ENCODE measurements around the gene NR1D2. TPM values are rescaled to one million over a fixed set of nuclear protein-coding genes. Genes with fewer than 3 reads are reported as not detected.
"Not testable (repeated sequence)": the region's sequence is repeated elsewhere in the genome, so short reads cannot be mapped to it uniquely, and the experiment has no call there.

NR1D2 gene
- polyA plus RNA-seq, 3 donors = 4.1 to 5.4 (median 5.3) TPM

DNA sequence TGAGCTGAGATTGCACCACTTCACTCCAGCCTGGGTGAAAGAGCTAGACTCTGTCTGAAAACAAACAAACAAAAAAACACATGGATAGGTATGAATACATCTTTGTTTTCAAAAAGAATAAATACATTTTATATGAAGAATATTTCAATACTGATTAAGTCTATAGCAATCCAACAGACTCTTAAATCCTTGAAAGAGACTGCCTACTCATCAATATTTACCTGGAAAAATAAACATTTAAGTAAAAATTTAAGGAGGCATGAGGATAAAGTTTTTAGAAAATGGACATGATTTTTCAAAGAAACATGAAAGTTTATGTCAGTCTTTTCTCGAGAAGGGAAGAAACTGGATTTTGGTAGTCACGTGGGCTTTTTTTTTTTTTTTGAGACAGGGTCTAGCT is 33.7 kb upstream of the NR1D2 start:
- intact Hi-C loops (cut with micrococcal nuclease) = loop anchor here in 1 of 2 donors (10.0 kb wide), 1 partner anchor 53 kb away; no protein-coding TSS in a partner anchor
- Histone ChIP-seq H3K9me3 (replicated peaks in 1 of 2; ENCODE audit: control insufficient read depth in 1 of 2, insufficient read depth in 1 of 2, low read length in 2 of 2) (no peaks in the 10 kb centered on the region), H3K4me1 (ENCODE audit: control insufficient read depth in 1 of 2, insufficient read depth in 2 of 2, low read length in 2 of 2) (peaks cover 13 to 14% of the 10 kb centered on the region in 2 donors), H3K79me2 (ENCODE audit: insufficient read depth, low read length) (no peaks in the 10 kb centered on the region), H4K20me1 (ENCODE audit: insufficient read depth, low read length) (no peaks in the 10 kb centered on the region), H3K27me3 (ENCODE audit: control insufficient read depth in 2 of 2, insufficient read depth in 2 of 2, low read length in 2 of 2) (no peaks in the 10 kb centered on the region), H3K4me3 (replicated peaks in 1 of 3; ENCODE audit: low read depth in 2 of 3, low read length in 3 of 3) (no peak overlapping the region), H3K27ac (ENCODE audit: low read depth in 1 of 2, low read length in 2 of 2) (no peak overlapping the region), H3K9ac (ENCODE audit: insufficient read depth, low read length, poor library complexity, severe bottlenecking) (no peak overlapping the region), H2AFZ (ENCODE audit: insufficient read depth, low read depth, low read length, poor library complexity, severe bottlenecking) (no peak overlapping the region), H3K36me3 (replicated peaks in 1 of 2; ENCODE audit: control insufficient read depth in 1 of 2, insufficient read depth in 2 of 2, low read length in 2 of 2) (no peaks in the 10 kb centered on the region), H3K4me2 (replicated peaks; ENCODE audit: extremely low read depth, low read length, poor library complexity, severe bottlenecking) (no peak overlapping the region)
- peaks cover 7 to 10% (median 10%) of the 10 kb centered on the region in 3 donors for H3K27me3 Mint-ChIP-seq (ENCODE audit: low read depth in 3 of 3)
- TF ChIP-seq, protein P1, sequence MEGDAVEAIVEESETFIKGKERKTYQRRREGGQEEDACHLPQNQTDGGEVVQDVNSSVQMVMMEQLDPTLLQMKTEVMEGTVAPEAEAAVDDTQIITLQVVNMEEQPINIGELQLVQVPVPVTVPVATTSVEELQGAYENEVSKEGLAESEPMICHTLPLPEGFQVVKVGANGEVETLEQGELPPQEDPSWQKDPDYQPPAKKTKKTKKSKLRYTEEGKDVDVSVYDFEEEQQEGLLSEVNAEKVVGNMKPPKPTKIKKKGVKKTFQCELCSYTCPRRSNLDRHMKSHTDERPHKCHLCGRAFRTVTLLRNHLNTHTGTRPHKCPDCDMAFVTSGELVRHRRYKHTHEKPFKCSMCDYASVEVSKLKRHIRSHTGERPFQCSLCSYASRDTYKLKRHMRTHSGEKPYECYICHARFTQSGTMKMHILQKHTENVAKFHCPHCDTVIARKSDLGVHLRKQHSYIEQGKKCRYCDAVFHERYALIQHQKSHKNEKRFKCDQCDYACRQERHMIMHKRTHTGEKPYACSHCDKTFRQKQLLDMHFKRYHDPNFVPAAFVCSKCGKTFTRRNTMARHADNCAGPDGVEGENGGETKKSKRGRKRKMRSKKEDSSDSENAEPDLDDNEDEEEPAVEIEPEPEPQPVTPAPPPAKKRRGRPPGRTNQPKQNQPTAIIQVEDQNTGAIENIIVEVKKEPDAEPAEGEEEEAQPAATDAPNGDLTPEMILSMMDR (IDR thresholded peaks at IDR 0.05) = no peak
- no peak overlapping the region for H3K27ac Mint-ChIP-seq
- no peak overlapping the region for H3K4me3 Mint-ChIP-seq
- WGBS (ENCODE audit: insufficient coverage) = 100% methylated on average over 2 of the region's 2 CpGs
- peaks cover 16% of the 10 kb centered on the region for H3K4me1 Mint-ChIP-seq
- no peak for DNase-seq
- peaks cover 6 to 13% of the 10 kb centered on the region in 2 donors for H3K36me3 Mint-ChIP-seq
- no peaks in the 10 kb centered on the region for H3K9me3 Mint-ChIP-seq

DNA sequence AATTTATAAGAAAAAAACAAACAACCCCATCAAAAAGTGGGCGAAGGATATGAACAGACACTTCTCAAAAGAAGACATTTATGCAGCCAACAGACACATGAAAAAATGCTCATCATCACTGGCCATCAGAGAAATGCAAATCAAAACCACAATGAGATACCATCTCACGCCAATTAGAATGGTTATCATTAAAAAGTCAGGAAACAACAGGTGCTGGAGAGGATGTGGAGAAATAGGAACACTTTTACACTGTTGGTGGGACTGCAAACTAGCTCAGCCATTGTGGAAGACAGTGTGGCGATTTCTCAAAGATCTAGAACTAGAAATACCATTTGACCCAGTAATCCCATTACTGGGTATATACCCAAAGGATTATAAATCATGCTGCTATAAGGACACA is 32.8 kb upstream of the NR1D2 start:
- not testable (repeated sequence) for H3K9me3 Mint-ChIP-seq; H3K79me2 ChIP-seq (ENCODE audit: insufficient read depth, low read length); H3K27ac Mint-ChIP-seq; DNase-seq; H4K20me1 ChIP-seq (ENCODE audit: insufficient read depth, low read length); H3K27me3 ChIP-seq (ENCODE audit: control insufficient read depth in 2 of 2, insufficient read depth in 2 of 2, low read length in 2 of 2); H3K9me3 ChIP-seq (replicated peaks in 1 of 2; ENCODE audit: control insufficient read depth in 1 of 2, insufficient read depth in 1 of 2, low read length in 2 of 2); H2AFZ ChIP-seq (ENCODE audit: insufficient read depth, low read depth, low read length, poor library complexity, severe bottlenecking); H3K27ac ChIP-seq (ENCODE audit: low read depth in 1 of 2, low read length in 2 of 2); H3K4me2 ChIP-seq (replicated peaks; ENCODE audit: extremely low read depth, low read length, poor library complexity, severe bottlenecking); H3K4me3 Mint-ChIP-seq; H3K36me3 ChIP-seq (replicated peaks in 1 of 2; ENCODE audit: control insufficient read depth in 1 of 2, insufficient read depth in 2 of 2, low read length in 2 of 2); H3K9ac ChIP-seq (ENCODE audit: insufficient read depth, low read length, poor library complexity, severe bottlenecking); H3K4me3 ChIP-seq (replicated peaks in 1 of 3; ENCODE audit: low read depth in 2 of 3, low read length in 3 of 3)
- intact Hi-C loops (cut with micrococcal nuclease) = loop anchor here in 1 of 2 donors (10.0 kb wide), 1 partner anchor 52 kb away; no protein-coding TSS in a partner anchor
- WGBS (ENCODE audit: insufficient coverage) = no CpG with 5 or more reads among the region's 3 CpGs
- Mint-ChIP-seq H3K27me3 (ENCODE audit: low read depth in 3 of 3) (peaks cover 8 to 11% (median 10%) of the 10 kb centered on the region in 3 donors), H3K4me1 (peaks cover 16% of the 10 kb centered on the region), H3K36me3 (peaks cover 6 to 13% of the 10 kb centered on the region in 2 donors)
- peaks cover 15 to 17% of the 10 kb centered on the region in 2 donors for H3K4me1 ChIP-seq (ENCODE audit: control insufficient read depth in 1 of 2, insufficient read depth in 2 of 2, low read length in 2 of 2)
